LHCN-M2 (cell line): ENCODE measurements around the gene PTGES3L. TPM values are rescaled to one million over a fixed set of nuclear protein-coding genes. Genes with fewer than 3 reads are reported as not detected.
"Not testable (repeated sequence)": the region's sequence is repeated elsewhere in the genome, so short reads cannot be mapped to it uniquely, and the experiment has no call there.

Experiments used
- DNase-seq: peaks from one replicate; pipeline ENCODE4 v3.0.0-alpha.2; 2012; ENCODE audit warnings: low read depth
- total RNA-seq: library from RNA; depleted of rRNA; stranded (reverse); fragments of >200 nt; gene quantifications from 2 replicates; pipeline ENCODE4 v1.2.3, GENCODE V29; 2014

The PTGES3L gene
- total RNA-seq, 1 experiment from 2014 or later = 2.4 TPM

- DNase-seq = no peak
Observed at GRCh38 chr17:43014020-43014648, 34.3 kb upstream of the PTGES3L start.

- DNase-seq = no peak
Observed at GRCh38 chr17:43013296-43013695, 33.4 kb upstream of the PTGES3L start.

- DNase-seq = no peak
Observed at GRCh38 chr17:43011728-43012472, 32.0 kb upstream of the PTGES3L start.

- no peak for DNase-seq
Observed at GRCh38 chr17:43010667-43011308, 30.9 kb upstream of the PTGES3L start.

- DNase-seq = peak; percentile 76
Observed at GRCh38 chr17:43006639-43007551, 27.0 kb upstream of the PTGES3L start, which contains the start of gene IFI35. IFI35 (plus strand) TSS chr17:43006784; CDS start chr17:43006948, 164 bp downstream.

- peak; percentile 76 for DNase-seq
Observed at GRCh38 chr17:43003542-43004172, 23.8 kb upstream of the PTGES3L start.

- DNase-seq = not testable (repeated sequence)
Observed at GRCh38 chr17:43000894-43001293, 21.0 kb upstream of the PTGES3L start.

GRCh38 chr17:42999003-42999525 is 19.2 kb upstream of the PTGES3L start:
- DNase-seq = no peak

GRCh38 chr17:42997984-42998938 is 18.4 kb upstream of the PTGES3L start, which contains the start of gene RPL27:
RPL27 (plus strand) TSS chr17:42998419; CDS start chr17:42998751, 332 bp downstream.
- DNase-seq = peak; percentile 100

GRCh38 chr17:42997390-42997983 is 17.6 kb upstream of the PTGES3L start:
- no peak for DNase-seq

GRCh38 chr17:42993913-42994312 is 14.0 kb upstream of the PTGES3L start:
- not testable (repeated sequence) for DNase-seq

- DNase-seq = no peak
Observed at GRCh38 chr17:42992872-42993271, 13.0 kb upstream of the PTGES3L start.

GRCh38 chr17:42991471-42991870 is 11.6 kb upstream of the PTGES3L start:
- no peak for DNase-seq

GRCh38 chr17:42989726-42990652 is 10.1 kb upstream of the PTGES3L start:
- DNase-seq = peak; percentile 55

- DNase-seq = no peak
Observed at GRCh38 chr17:42989141-42989540, 9.3 kb upstream of the PTGES3L start.

- DNase-seq = no peak
Observed at GRCh38 chr17:42985225-42985624, 5.3 kb upstream of the PTGES3L start.

GRCh38 chr17:42982266-42982665 is 2.4 kb upstream of the PTGES3L start:
- no peak for DNase-seq
